ENCODE results near the gene MPHOSPH6. TPM values are rescaled to one million over a fixed set of nuclear protein-coding genes. Genes with fewer than 3 reads are reported as not detected.

MPHOSPH6 gene
- total and polyA plus RNA-seq, 2 of the 13 experiments (the other 11 are each of a cell fraction or from before 2014, with no cell fraction given): 28.4 to 76.4 TPM

DNA sequence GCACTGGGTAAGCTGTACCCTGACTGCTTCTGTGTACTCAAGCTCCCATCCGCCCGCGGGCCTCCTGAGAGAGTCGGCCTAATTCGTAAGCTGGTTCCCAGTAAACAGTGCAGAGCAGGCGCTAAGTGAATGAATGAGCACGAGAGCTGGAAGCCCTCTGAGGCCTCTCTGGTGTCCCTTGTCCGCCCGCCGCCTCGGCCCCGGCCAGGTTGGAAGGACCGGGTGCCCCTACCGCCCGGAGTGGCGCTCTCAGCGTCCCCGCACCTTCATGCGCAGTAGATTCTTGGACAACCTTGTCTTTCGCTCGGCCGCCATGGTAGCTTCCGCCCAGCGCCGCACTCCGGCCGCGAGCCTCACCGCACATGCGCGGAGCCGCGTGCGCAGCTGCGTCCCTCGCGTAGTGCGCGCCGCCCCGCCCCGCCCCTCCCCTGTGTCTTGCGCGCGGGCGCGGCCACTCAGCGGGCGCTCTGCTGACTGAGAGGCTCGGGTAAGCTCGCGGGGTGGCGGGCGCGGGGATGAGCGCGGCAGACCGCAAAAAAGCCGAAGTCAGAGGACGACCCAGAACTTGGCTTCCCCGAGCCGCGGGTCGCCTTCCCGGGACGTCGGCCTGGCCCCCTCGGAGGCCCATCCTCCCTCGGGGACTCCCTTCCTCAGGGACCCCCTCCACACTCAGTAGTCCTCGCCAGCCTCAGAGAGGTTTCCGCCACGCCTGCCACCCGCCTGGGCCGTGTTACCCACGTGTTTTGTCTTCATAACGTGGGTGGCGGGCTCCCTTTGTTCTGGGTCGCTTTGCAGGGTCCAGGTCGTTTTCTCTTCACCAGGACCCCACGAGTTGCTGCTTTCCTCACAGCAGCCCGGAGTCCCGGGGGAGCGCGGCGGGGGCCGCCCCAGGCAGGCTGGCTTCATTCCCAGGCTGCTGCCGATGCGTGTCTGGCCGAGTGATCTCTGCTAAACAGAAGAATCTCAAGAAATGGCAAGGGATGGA is at the start of gene MPHOSPH6 (continued):
- TF ChIP-seq, protein P1, sequence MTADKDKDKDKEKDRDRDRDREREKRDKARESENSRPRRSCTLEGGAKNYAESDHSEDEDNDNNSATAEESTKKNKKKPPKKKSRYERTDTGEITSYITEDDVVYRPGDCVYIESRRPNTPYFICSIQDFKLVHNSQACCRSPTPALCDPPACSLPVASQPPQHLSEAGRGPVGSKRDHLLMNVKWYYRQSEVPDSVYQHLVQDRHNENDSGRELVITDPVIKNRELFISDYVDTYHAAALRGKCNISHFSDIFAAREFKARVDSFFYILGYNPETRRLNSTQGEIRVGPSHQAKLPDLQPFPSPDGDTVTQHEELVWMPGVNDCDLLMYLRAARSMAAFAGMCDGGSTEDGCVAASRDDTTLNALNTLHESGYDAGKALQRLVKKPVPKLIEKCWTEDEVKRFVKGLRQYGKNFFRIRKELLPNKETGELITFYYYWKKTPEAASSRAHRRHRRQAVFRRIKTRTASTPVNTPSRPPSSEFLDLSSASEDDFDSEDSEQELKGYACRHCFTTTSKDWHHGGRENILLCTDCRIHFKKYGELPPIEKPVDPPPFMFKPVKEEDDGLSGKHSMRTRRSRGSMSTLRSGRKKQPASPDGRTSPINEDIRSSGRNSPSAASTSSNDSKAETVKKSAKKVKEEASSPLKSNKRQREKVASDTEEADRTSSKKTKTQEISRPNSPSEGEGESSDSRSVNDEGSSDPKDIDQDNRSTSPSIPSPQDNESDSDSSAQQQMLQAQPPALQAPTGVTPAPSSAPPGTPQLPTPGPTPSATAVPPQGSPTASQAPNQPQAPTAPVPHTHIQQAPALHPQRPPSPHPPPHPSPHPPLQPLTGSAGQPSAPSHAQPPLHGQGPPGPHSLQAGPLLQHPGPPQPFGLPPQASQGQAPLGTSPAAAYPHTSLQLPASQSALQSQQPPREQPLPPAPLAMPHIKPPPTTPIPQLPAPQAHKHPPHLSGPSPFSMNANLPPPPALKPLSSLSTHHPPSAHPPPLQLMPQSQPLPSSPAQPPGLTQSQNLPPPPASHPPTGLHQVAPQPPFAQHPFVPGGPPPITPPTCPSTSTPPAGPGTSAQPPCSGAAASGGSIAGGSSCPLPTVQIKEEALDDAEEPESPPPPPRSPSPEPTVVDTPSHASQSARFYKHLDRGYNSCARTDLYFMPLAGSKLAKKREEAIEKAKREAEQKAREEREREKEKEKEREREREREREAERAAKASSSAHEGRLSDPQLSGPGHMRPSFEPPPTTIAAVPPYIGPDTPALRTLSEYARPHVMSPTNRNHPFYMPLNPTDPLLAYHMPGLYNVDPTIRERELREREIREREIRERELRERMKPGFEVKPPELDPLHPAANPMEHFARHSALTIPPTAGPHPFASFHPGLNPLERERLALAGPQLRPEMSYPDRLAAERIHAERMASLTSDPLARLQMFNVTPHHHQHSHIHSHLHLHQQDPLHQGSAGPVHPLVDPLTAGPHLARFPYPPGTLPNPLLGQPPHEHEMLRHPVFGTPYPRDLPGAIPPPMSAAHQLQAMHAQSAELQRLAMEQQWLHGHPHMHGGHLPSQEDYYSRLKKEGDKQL (CRISPR knock-in tag; IDR thresholded peaks at IDR 0.05; ENCODE audit: low read depth): peak; percentile 58; the same call in 1 of the 2 replicates
- no peak for TF ChIP-seq XBP1 (CRISPR knock-in tag; IDR thresholded peaks at IDR 0.05)
- TF ChIP-seq, protein P2, sequence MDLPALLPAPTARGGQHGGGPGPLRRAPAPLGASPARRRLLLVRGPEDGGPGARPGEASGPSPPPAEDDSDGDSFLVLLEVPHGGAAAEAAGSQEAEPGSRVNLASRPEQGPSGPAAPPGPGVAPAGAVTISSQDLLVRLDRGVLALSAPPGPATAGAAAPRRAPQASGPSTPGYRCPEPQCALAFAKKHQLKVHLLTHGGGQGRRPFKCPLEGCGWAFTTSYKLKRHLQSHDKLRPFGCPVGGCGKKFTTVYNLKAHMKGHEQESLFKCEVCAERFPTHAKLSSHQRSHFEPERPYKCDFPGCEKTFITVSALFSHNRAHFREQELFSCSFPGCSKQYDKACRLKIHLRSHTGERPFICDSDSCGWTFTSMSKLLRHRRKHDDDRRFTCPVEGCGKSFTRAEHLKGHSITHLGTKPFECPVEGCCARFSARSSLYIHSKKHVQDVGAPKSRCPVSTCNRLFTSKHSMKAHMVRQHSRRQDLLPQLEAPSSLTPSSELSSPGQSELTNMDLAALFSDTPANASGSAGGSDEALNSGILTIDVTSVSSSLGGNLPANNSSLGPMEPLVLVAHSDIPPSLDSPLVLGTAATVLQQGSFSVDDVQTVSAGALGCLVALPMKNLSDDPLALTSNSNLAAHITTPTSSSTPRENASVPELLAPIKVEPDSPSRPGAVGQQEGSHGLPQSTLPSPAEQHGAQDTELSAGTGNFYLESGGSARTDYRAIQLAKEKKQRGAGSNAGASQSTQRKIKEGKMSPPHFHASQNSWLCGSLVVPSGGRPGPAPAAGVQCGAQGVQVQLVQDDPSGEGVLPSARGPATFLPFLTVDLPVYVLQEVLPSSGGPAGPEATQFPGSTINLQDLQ (CRISPR knock-in tag; IDR thresholded peaks at IDR 0.05): peak; percentile 83; the same call in 1 of the 2 replicates
- peak; percentile 44; the same call in 1 of the 2 replicates for TF ChIP-seq KDM6A (CRISPR knock-in tag; IDR thresholded peaks at IDR 0.05; ENCODE audit: low read depth)
- peak; percentile 46 for TF ChIP-seq FOXA3 (CRISPR knock-in tag; IDR thresholded peaks at IDR 0.05)
- TF ChIP-seq ZNF607 (CRISPR knock-in tag; IDR thresholded peaks at IDR 0.05; ENCODE audit: borderline replicate concordance): peak; percentile 98
- TF ChIP-seq ZSCAN25 (CRISPR knock-in tag; IDR thresholded peaks at IDR 0.05): peak; percentile 94
- peak; percentile 92; the same call in 1 of the 2 replicates for TF ChIP-seq ZNF484 (CRISPR knock-in tag; IDR thresholded peaks at IDR 0.05; ENCODE audit: borderline replicate concordance, low read depth)
- peak; percentile 96 for TF ChIP-seq ZNF572 (CRISPR knock-in tag; IDR thresholded peaks at IDR 0.05)
- TF ChIP-seq ZNF33A (CRISPR knock-in tag; IDR thresholded peaks at IDR 0.05; ENCODE audit: borderline replicate concordance): 0 out of 2 replicates have a peak, but pooled peaks have one; percentile 17
- TF ChIP-seq, protein P3, sequence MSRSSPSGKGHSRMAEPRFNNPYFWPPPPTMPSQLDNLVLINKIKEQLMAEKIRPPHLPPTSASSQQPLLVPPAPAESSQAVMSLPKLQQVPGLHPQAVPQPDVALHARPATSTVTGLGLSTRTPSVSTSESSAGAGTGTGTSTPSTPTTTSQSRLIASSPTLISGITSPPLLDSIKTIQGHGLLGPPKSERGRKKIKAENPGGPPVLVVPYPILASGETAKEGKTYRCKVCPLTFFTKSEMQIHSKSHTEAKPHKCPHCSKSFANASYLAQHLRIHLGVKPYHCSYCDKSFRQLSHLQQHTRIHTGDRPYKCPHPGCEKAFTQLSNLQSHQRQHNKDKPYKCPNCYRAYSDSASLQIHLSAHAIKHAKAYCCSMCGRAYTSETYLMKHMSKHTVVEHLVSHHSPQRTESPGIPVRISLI (CRISPR knock-in tag; IDR thresholded peaks at IDR 0.05; ENCODE audit: borderline replicate concordance): peak; percentile 67; the same call in 1 of the 2 replicates
- TF ChIP-seq, protein P4, sequence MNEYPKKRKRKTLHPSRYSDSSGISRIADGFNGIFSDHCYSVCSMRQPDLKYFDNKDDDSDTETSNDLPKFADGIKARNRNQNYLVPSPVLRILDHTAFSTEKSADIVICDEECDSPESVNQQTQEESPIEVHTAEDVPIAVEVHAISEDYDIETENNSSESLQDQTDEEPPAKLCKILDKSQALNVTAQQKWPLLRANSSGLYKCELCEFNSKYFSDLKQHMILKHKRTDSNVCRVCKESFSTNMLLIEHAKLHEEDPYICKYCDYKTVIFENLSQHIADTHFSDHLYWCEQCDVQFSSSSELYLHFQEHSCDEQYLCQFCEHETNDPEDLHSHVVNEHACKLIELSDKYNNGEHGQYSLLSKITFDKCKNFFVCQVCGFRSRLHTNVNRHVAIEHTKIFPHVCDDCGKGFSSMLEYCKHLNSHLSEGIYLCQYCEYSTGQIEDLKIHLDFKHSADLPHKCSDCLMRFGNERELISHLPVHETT (CRISPR knock-in tag; conservative IDR thresholded peaks at IDR 0.05): no peak
- peak; percentile 69 for TF ChIP-seq ZNF263 (CRISPR knock-in tag; IDR thresholded peaks at IDR 0.05)
- peak; percentile 59 for TF ChIP-seq CBX1 (IDR thresholded peaks at IDR 0.05; ENCODE audit: low read depth)
- TF ChIP-seq RXRB (CRISPR knock-in tag; IDR thresholded peaks at IDR 0.05; ENCODE audit: borderline replicate concordance): peak; percentile 39; the same call in 1 of the 2 replicates
- TF ChIP-seq ZNF251 (CRISPR knock-in tag; IDR thresholded peaks at IDR 0.05): peak; percentile 69; the same call in 1 of the 2 replicates

Measured in HepG2 (cell line).